G401.6 (cell line): ENCODE measurements around the gene PROSER2.

ENCODE experiments used
- FAIRE-seq: peaks from 2 replicates; lab custom pipeline; 2012; peaks lifted over from hg19 to GRCh38; lab: Jason Lieb, UNC

PROSER2 gene

GRCh38 chr10:11909618-11910017 is 86.5 kb downstream of the PROSER2 start:
- FAIRE-seq, result no peak

- no peak for FAIRE-seq
These were observed 86.9 kb downstream of the PROSER2 start for GRCh38 chr10:11910102-11910501.

GRCh38 chr10:11913079-11913641 is 90.0 kb downstream of the PROSER2 start:
- FAIRE-seq, result no peak

- FAIRE-seq, result no peak
These were observed 95.2 kb downstream of the PROSER2 start for GRCh38 chr10:11918384-11918783.

GRCh38 chr10:11919271-11919670 is 96.1 kb downstream of the PROSER2 start:
- no peak for FAIRE-seq
